NCI-H748 treated with DMSO at 0.1 percent for 48 hours (cell line): ENCODE results near the gene CLN6.
"Not testable (repeated sequence)": the region's sequence is repeated elsewhere in the genome, so short reads cannot be mapped to it uniquely, and the experiment has no call there.

ENCODE experiments used
- DNase-seq: peaks from one replicate; lab custom pipeline; 2025; lab: John Stamatoyannopoulos, UW

CLN6 gene

DNA sequence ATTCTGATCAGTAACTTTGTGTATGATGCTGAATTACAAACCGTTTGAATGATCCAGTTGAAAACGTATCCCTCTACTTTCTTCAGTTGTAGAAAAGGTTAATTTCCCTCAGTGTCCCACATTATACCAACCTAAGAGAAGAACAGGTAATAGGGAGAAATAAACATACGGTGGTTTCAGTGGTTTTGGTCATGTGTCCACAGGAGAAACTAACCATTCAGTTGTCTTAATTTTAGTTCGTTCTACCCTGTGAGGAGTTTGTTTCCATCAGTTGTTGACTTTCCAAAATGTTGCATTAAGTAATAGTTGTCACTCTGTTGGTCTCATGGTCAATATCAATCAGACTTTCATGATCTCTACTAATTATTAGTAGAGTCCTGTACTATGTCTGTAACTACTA, 39.5 kb downstream of the CLN6 start:
- no peak for DNase-seq

DNA sequence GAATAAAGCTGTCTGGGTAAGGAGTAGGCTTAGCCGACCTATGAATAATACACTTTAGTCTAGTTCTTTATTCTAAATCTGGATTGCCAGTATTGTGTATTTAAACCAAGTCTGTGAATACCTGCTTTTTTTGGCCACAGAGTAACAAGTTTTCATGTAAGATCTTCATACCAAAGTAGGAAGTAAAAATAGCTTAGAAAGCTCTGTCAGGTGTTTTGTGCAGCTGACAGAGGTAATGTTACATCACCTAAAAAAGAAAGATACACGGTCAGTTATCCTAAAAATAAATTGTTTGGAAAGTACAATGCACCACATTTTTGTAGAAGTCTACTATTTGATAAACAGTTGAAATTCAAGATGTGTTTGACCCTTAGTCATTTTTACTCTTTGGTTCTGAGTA, 40.9 kb downstream of the CLN6 start:
- DNase-seq = no peak

DNA sequence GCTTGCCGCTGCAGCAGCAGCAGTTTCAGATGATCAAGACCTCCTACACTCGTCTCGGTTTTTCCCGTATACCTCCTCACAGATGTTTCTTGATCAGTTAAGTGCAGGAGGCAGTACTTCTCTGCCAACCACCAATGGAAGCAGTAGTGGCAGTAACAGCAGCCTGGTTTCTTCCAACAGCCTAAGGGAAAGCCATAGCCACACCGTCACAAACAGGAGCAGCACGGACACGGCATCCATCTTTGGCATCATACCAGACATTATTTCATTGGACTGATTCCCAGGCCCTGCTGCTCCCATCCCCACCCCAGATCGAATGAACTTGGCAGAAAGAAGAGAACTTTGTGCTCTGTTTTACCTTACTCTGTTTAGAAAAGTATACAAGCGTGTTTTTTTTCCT, 42.0 kb downstream of the CLN6 start:
- no peak for DNase-seq

DNA sequence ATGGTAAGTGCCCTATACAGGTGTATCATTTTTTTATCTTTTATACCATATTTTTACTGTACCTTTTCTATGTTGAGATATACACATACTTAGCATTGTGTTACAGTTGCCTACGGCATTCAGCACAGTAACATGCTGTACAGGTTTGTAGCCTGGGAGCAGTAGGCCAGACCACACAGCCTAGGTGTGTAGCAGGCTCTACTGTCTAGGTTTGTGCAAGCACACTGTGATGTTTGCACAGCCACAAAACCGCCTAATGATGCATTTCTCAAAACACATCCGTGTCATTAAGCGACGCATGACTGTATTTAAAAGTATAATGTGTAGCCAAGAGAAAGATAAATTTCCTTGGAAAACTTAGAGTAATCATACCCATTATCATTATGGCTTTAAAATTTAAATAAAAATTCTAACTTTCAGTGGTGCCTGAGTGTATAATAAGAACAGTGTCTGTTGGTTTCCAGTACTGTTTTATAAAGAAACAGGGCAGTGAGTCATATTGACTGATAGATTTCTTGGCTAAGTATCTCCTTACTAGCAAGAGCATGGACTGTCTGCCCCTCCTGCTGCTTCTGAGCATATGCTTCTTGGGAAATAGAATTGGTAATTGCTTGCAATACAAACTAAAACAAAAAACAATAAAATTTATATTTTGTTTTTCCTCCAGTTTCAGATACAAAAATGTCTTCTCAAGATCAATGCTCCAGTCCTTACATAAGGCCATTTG, 42.7 kb downstream of the CLN6 start:
- no peak for DNase-seq

DNA sequence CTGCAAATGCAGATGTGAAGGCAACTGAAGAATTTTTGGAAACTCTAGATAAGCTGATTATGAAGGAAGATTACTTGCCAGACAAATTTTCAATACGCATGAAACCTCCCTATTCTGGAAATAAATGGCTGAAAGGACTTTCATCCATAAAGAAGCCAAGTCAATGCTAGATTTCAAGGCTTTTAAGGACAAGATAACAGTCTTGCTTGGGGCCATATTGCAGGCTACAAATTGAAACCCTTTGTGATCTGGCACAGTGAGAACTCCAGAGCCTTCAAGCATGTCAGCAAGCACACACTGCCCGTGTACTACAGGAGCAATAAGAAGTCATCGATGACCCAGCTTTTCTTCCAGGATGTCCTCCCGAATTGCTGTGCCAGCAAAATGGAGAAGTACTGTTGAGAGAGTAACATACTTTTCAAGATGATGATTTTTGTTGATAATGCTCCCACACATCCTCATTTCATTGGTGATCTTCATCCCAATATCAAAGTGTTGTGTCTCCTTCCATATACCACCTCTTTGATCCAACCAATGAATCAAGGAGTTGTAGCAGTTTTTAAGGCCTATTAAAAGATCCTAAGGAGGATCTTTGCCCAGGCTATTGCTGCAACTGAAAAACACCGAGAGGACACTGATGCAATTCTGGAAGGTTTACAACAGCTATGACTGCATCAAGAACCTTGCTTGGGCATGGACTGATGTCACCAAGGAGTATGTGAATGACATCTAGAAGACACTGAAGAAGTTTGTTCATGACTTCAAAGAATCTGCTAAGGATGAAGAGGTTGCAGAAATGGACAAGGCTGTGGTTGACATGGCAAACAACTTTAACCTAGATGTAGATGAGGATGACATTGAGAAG, 44.7 kb downstream of the CLN6 start:
- no peak for DNase-seq

DNA sequence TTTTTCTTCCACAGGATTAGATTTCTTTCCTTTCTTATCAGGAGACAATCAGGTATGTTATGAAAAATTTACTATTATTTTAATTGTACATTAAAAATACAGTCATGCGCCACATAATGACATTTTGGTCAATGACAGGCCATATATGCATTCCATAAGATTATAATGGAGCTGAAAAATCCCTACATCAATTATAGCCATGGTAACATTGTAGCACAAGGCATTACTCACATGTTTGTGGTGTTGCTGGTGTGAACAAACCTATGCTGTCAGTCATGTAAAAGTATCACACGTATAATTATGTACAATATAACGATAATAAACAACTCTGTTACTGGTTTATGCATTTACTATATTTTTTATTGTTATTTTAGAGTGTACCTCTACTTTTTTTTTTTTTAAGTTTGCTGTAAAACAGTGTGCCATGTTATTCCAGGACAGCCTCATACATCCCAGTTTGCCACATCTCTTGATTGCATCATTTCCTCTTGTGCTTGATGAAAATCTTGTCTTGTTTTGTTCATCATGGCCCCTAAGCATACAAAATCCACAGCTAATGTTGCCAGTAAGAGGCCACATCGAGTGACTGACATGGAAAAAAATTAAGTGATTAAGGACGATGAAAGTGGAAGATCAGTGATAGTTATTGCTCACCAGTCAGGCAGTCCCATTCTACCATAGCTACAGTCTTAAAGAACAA, 45.8 kb downstream of the CLN6 start:
- no peak for DNase-seq

DNA sequence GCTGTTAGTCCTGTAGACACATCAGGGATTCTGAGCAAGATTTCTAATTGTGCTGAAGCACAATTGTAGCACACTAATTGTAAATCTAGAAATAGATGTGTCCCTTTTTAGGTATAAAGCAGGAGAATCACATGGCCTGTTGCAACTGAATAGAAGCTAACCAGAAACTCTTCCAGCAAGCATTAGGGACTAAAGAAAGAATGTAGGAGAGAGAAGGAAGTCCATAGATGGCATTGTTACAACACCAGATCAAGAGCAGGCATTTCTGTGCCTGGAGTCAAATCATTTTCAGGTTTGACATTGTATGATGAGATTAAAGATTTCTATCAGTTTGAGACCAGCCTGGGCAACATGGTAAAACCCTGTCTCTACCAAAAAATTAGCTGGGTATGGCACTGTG, 51.8 kb downstream of the CLN6 start:
- no peak for DNase-seq

DNA sequence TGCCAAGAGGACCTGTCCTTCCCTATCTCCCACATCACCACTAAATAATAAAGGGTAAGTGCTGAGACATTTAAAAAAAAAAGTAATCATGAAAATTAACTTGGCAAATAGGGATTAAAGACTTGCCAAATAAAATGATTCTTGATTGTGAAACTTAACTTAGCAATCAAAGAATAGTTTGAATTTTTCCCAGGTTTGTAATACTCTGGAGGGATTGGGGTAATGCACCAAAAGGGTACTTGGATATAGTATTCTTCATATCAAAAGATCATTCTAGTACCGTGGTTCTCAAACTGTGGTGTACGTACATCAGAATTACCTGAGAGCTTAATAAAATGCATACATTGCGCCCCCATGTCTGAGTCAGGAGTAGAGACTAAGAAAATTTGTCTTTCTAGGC, 52.9 kb downstream of the CLN6 start:
- no peak for DNase-seq

DNA sequence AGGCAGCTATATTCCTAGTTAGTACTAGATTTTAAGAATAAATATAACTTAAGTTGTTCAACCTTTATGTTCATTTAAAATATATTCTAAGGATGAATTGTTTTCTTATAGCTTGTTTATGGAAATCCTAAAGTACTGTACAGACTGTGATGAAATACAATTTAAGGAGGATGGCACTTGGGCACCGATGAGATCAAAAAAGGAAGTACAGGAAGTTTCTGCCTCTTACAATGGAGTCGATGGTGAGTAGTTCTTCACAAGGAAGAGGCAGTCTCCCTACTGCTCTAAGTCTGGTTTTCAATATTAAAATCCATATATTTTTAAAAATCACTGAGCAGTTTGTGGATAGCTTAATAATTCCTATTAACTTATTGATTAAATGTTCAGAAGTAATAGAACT, 54.0 kb downstream of the CLN6 start:
- no peak for DNase-seq

DNA sequence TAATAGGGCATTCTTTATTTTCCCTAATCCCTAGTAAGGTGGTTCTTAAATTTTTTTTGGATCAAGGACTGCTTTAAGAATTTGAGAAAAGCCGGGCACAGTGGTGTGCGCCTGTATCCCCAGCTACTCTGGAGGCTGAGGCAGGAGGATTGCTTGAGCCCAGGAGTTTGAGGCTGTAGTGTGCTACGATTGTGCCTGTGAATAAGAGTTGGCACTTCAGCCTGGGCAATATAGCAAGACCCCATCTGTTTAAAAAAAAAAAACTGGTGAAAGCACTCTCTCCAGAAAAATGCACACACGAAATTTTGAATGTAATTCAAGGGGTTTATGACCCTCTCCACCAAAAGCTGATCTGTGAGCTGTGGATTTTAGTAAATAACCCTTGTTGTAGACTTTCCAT, 56.4 kb downstream of the CLN6 start:
- no peak for DNase-seq

DNA sequence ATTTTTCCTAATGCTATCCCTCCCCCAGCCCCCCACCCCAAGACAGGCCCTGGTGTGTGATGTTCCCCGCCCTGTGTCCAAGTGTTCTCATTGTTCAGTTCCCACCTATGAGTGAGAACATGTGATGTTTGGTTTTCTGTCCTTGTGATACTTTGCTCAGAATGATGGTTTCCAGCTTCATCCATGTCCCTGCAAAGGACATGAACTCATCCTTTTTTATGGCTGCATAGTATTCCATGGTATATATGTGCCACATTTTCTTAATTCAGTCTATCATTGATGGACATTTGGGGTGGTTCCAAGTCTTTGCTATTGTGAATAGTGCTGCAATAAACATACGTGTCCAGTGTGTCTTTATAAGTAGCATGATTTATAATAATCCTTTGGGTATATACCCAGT, 57.5 kb downstream of the CLN6 start:
- not testable (repeated sequence) for DNase-seq

DNA sequence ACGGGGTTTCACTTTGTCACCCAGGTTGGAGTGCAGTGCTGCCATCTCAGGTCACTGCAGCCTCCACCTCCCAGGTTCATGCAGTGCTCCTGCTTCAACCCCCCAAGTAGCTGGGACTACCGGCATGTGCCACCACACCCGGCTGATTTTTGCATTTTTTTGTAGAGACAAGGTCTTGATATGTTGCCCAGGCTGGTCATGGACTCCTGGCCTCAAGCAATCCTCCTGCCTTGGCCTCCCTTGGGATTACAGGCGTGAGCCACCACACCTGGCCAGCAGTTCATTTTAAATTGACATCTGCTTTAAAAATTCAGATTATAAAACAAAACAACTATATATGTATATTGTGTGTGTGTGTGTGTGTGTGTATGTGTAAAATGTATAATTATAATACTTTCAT, 62.7 kb downstream of the CLN6 start:
- DNase-seq = no peak

DNA sequence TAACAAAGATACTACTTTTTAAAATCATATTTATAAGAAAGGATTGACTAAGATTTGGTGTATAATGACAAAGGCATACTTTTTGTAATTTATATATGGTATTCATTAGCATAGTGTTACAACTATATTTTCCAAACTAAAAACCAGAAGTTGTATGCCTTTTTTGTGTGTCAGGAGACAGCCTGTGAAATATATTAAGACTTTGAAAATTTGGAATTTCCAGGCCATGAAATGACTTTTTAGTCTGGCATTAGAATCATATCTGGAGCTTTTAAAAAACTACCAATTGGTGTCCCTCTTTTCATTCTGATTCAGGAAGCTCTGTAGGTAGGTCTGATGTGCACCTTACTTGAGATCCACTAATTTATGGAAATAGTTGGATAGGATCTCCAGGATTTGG, 66.3 kb downstream of the CLN6 start:
- no peak for DNase-seq

DNA sequence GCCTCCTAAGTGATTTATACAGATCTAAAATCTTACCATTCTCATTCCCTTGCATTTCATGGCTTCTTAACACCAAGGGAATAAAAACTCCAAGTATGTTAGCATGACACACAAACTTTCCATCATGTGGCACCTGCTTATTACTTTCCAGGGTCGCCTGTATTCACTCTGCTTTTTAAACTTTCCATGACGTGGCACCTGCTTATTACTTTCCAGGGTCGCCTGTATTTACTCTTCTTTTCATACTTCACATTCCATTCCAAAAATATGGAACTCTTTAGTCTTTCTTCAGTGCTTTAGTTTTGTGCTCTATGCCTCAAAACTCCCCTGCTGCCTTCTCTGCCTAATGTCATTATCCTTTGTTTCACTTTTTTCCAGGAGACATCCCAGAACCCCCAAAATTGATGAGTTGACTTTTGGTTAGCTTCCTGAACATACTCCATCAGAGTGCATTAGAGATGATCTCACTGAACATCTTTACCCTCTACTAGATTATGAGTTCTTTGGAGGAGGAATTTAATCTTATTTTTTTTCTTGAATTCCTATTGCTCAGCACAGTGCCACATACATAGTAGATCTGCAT, 71.4 kb downstream of the CLN6 start:
- no peak for DNase-seq

DNA sequence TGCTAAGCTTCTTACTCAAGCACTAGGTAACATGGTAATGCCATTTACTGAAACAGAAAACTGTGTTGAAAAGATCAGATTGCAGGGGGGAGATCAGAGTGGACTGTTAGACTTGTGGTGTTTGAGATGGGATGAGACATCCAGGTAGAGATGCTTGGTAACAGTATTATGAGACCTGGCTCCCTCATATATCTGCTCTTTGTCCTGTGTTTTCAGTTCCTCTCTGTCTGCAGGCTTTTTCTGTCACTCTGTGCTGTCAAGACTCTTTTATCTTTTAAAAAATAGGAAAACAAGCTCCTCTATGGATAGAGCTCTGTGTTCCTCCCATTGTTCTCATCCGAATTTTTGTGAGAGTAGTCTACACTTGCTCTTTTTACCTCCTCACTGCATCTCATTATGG, 72.5 kb downstream of the CLN6 start:
- DNase-seq = no peak
